HG02852 (cell line): Measurements from ENCODE around the gene TBC1D22A.

Experiments
- ATAC-seq: cut with Tn5 transposase; IDR thresholded peaks from one replicate; pipeline ENCODE4 v1.9.1; 2021; ENCODE audit warnings: mild to moderate bottlenecking, moderate library complexity; ENCODE audit not compliant: unreplicated experiment

TBC1D22A gene

DNA sequence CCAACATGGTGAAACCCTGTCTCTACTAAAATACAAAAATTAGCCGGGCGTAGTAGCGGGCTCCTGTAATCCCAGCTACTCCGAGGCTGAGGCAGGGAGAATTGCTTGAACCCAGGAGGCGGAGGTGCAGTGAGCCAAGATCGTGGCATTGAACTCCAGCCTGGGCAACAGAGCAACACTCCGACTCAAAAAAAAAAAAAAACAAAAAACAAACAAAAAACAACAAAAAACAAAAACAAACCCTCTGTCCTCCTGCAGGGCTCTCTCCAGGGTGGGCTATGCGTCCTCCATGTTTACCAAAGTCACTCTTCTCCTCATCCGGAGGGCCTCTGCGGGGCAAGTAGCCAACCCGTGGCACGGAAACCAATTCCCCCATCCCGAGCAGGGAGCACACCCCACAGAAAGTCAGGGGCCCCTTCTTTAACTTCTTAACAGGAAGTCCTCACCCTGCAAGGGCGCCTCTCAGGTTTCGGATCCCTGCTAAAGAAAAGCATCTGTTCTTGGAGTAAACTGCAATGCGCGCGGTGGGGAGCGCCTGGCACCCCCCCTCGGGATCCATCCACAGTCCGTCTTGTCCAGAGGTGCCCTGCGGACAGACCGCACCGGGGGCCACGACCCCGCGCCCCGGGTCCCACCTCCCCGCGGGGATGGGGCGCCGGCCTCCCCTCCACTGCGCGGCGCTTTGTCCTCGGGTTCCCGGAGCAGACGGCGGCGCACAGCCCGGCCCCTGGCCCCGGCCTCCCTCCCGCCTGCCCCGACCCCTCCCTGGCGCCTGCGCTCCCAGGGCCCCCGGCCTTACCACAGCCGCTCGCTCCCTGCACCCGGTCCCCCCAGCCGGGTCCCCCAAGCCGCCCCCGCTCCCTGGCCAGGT is 25.1 kb upstream of the TBC1D22A start:
- peak; percentile 43 for ATAC-seq

DNA sequence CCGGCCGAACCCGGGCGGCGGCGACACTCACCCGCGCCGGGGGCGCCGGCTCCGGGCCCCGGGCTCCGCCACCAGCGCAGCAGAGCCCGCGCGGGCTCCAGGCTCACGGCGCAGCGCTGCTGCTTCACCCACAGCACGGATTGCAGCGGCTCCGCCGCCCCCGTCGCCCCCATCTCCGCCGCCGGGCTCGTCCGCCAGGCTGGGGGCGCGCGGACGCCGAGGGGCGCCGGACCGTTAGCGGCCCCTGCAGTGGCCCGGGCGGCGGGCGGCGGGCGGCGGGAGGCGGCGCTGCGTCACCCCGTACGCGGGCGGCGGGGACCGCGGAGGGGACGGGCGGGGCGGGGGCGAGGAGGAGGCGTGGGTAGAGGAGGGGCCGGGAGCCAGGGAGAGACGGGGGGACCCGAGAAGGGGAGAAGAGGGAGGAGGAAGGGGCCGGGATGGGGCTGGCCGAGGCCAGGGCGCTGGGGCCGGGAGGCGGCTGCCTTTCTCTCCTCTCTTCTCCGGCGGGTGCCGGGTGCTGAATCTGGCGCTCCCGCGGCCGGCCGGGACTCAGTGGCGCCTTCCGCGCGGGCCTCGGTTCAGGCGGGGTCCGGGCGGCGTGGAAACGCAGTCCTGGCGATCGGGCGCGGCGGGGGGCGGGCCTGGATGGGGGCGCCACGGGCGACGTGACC is 24.3 kb upstream of the TBC1D22A start, which contains the start of gene CERK:
TSS of gene CERK (minus strand) at position 277 of the 671 bp plus-strand sequence. CDS start at position 173, 104 bp downstream.
- ATAC-seq = peak; percentile 34

DNA sequence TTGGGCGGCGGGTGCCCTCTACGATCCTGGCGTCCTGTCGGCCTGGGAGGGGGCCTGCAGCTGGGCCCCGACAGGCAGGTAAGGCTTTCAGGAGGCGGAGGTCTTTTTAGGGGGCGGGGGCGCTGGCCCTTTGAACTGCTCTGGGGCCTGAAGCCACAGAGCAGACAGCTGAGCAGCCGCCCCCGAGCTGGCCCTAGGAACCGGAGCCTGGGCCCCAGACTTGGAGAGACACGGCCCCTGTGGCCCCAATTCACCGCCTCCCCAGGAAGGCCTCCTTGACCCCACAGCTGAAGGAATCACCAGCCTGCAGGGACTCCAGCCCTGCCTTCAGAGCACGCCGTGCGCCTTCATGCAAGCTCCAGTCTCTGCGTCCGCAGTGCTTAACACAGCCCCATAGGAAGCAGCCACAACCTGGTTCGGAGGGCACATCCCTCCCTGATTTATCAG is 23.8 kb upstream of the TBC1D22A start:
- ATAC-seq = no peak

DNA sequence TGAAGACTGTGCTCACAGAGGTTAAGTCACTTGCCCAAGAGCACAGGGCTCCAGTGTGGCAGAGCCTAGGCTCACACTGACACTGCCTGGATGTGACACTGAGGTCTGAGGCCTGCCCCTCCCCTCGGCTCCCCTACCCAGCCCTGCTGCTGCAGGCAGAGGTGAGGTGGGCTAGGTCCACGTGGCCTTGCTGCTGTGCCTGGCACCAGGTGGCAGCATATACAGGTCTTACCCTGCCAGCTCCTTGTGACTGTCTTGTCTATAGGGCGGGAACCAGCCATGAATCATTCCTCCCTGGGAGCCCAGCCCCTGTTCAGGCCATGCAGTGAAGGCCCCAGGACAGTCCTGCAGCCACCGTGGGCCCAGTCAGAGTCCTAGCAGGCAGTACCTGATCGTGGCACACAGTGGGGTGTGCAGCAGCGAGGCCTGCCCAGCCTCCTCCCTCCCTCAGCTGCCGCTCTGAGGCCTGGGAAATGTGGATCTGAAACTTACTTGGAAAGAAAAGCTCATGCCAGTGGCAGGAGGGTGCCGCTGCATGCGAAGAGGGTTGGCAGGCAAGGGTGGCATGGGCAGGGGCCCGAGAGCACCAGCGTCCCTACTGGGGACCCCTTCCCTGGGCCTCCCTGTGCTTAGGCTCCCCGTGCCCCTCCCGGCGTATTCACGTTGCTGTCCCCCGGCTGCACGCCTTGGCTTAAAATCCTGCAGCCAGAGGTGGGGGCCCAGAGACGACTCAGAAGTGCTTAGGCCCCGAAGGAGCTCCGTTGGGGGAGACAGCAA is 23.2 kb upstream of the TBC1D22A start:
- ATAC-seq = no peak

DNA sequence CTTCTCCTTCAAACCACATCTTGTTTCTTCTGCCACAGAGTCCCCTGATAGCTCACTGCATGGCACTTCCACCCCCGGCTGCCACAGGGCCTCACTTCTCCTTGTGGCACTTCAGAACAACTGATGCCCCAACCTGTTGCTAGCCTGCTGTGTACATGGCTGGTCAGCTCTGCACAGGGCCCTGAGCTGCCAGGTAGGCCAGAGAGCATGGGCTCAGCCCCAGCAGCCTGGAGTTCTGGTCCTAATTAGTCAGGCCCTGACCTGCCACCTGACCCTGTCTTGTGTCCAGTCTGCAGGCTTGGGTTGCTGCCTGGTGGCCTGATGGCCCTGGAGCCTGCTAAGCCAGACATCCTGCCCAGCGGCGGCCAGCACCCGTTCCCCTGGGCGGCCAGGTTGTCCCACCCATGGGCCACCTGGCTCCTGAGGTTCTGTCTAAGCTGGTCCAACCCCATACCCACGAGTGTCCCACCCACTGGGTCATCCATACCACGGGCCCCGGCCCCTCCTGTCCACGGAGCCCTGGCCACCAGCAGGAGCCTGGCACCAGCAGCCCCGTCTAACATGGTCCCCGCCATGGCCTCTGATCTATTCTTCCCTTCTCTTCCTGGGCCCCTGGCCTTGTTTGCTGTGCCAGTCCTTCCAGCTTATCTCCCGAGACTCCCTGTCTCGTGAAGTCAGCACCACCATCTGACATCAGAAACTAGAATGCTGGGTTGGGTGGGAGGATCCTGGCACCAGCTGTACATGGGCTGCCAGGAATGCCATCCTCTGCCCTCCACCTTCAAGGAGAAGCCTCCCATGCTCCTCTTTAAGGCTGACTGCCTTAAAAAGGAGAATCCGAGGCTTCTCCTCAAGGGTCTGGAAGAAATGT is 21.3 kb upstream of the TBC1D22A start:
- ATAC-seq = no peak

DNA sequence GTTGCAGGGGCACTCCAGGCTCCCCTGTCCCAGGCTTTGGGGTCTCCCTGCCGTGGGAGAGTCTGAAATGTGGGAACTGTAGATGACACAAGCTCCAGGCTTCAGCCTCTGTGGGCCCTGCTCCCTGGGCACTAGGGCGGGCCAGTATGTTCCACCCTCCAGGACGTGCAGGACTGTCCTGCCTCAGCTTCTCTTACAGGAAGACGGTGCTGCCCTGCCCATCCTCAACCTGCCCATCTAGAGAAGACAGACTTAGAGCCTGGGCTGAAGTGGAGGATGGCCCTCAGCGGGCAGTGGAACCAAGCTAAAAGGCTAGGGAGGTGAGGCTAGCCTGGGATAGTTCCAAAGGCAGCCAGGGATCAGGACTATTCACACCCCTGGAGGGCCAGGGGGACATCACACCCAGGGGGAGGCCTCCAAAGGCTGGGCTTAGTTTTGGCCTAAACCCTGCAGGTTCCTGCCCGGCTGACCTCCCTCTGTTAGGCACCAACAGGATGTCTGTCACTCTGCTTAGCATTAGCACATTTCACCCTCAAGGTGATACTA is 20.4 kb upstream of the TBC1D22A start:
- ATAC-seq = no peak

DNA sequence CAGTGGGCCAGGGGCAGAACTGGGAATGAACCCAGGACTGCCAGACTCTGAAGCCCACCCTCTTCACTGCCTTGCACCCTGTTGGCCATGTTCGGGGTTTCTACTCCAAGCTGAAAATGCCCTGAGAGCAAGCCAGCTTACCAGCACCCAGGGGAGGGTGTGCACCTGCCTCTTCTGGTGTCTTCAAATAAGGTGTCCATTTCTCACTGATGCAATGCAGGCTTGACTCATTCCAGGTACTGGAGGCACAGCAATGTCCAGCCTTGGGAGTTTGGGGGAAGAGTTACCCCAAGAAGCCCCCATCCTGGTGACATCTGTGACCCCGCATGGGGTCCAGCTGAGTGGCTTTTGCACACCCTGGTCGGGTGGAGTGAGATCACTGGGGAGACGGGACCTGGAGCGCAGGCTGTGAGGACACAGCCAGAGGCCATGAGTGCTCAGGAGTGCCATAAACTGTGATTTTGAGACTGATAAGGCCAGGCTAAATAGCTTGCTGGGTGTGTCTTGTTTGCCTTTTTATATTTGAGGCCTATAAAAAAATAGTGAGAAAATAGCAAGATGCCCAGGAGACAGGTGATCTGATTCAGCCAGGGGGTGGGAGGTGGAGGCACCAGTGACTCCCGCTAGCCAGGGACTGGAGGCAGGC is 19.8 kb upstream of the TBC1D22A start:
- no peak for ATAC-seq

DNA sequence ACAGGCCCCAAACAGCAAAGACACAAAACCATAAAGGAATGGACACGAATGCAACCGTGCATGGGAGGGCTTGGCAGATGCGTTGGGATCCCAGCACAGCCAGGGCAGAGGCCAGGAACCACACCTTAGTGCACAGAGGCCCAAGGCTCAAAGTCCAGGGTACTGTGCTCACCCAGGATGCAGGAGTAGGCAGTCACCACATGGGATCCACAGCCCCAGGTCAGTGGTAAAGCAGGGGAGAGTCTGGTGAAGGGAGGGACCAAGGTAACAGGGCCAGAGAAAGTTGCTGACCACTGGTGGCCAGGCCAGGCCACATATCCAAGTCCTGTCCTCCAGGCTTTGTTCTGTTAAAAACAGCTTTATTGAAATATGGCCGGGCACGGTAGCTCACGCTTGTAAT is 17.9 kb upstream of the TBC1D22A start:
- ATAC-seq = no peak

DNA sequence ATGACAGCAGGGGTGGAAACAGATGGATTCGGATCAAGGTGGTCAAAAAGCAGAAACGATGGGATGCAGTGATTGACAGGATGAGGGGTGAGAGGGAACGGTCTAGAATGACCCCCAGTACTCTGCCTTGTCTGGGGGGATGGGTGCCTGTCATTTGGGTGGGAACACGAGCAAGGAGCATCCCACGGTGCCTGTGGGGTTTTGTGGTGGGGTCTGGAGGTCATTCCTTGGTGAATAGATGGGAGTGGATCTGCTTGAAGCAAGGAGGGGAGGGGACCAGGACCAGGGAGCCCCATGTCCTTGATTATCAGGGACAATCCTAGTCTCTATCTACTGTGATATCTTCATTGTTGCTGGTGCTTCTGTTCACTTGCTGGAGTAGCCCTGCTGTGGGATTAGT is 16.3 kb upstream of the TBC1D22A start:
- no peak for ATAC-seq

DNA sequence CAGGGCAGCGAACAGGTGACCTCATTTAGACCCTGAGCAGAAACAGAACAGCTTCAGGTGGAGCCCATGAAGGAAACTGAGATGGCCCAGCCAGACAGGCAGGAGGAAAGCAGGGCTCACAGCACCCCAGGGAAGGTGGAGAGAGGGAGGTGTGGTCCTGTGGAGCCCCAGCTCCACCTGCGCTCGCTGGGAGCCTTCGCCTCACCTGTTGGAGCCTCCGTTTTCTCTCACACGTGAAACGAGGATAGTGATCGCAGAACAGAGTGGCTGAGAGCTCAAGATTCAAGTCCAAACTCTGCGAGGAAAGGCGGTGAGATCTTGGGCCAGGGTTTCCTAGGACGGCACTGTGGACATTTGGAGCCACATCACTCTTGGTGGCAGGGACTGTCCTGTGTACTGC is 15.8 kb upstream of the TBC1D22A start:
- no peak for ATAC-seq

DNA sequence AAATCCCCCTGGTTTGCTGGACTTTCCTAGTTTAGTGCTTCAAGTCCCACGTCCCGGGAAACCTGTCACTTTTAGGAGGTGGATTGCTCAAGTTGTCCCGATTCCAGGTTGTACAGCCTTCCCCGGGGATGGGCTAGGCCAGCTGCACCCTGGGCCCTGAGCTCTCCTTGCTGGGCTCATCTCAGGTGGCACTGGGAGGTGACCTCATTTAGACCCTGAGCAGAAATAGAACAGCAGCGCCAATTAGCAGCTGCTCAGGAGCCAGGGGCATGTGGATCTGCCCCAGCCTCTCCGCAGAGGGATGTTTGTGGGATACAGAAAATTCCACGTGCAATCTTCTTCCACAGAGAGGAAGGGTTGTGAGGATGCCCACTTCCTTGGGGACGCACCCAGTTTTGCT is 14.8 kb upstream of the TBC1D22A start:
- no peak for ATAC-seq

DNA sequence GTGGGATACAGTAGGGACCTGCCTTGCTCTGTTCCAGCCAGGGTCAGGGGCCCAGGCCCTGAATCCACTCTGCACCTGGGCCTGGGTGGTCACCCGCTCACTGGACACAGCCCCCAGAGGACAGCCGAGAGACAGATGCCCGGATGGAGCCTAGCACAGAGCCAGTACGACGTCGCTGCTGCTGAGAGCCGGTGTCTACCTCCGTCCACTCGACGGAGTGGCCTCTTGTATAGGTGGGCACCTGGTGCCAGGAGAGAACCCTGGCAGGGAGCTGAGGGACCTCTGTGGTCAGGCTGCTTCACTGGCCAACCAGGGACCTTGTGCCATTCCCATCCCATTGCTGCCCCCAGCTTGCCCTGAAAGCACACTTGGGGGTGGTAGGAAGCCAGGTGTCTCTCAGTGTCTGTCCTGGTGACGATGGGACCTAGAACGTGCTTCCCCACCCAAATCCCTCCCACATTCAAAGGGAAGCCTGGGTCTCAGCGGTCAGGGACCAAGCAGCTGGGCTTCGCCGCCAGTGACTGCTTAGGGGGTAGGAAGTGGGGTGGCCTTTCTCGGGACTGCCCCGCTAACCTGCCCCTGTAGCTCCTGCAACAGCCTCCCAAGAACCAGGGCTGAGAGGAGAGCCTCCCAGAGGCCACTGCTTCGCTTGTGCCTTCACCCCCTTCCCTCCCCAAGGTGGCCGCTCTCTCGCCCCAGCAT is 14.1 kb upstream of the TBC1D22A start:
- ATAC-seq = no peak

DNA sequence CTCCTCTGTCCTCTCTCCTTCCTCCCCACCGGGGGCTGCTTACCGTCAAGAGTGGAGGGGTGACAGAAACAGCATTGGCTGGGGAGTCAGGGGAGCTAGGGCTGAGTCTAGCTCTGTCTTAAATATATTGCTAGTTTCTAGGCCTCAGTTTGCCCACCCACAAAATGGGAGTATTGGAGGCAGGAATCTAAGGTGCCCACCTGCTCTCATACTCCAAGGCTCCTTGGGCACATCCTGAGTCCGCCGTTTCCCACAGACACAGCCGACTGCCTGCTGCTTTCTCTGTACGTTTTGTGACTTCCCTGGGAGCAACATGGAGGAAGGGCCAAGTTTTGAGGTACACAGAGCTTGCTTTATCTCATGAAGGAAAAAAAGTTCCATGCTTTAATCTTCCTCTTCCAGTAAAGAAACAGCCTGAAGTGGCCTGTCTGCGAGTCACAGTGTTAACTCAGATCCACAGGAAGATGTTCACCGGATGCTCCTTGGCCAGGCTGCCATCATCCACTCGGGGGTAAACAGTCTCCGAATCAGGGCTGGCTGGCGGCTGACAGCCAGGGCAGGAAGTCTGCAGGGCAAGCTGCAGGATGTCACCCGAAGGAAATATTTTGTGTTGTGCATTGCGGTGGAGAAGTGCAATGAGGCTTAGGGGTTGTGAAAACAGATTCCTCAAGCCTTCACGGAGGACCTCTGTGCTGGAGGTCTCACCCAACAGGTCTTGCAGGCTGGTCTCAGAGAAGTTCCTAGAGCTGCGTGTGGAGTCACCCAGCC is 13.4 kb upstream of the TBC1D22A start:
- no peak for ATAC-seq

DNA sequence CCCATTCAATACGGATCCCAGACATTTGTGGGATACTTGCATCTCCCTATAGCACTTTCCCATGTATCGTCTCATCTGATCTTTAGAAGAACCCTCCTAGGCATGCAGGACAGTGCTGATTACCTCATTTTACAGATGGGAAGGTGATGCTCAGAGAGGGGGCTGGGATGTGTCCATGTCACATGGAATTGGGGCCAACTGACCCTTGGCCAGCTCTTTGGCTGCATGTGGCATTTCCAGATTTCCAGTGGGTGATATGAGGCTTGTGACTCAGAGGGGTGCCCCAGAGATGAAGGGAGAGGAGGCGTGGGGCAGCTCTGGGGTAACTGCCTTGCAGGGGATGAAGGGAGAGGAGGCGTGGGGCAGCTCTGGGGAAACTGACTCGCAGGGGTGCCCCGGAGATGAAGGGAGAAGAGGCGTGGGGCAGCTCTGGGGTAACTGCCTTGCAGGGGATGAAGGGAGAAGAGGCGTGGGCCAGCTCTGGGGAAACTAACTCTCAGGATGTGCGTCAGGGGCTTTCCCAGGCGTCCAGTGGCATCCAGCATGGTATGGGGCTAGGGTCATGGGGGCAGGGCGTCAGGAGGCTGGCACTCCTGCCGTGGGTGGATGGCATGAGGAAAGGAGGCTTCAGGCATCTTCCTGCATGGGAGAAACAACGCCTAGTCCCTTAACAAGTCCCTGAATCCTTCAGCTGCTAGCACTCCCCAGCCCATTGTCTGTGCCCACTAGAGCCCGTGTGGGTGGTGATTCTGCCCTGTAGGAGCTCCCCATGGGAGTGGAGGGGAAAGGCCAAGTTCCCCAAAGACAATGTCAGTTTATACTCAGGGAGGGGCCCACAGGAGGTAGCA is 12.5 kb upstream of the TBC1D22A start:
- ATAC-seq = no peak

DNA sequence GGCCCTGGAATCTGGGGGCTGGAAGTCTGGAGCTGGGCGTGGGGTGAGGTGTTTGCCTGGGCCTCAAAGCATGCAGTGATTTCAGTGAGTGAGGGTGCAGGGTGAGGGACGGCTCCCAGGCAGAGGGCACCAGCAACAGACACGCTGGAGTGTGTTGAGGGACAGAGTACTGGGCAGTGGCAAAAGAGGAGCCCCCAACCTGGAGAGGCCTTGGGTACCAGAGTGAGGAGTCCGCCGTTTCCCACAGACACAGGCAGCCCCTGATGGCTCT is 12.0 kb upstream of the TBC1D22A start:
- ATAC-seq = no peak

DNA sequence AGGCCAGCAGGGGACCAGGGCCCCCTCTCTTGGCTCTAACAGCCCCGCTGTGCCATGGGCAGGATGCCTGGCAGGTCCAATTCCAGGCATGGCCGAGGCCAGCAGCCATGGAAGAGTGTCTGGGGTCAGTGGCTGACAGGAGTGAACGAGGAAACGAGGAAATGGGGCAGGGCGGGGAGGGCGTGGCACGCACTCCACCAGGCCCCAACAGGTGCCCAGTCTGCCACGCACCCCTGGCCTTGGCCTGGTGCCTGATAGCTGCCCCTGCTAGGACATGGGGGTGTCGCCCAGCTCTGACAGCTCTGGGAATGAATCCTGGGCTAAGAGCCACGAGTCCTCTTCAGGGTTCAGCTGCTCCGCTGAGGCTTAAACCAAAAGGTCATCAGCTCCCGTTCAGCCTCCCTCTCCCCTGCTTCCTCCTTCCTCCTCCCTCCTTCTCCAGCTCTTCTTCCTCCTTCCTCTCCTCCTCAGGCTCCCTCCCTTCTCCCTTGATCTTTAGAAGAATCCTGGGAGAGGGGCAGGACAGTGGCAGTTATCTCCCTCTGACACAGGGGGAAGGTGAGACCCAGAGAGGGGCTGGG is 11.5 kb upstream of the TBC1D22A start:
- ATAC-seq = no peak

DNA sequence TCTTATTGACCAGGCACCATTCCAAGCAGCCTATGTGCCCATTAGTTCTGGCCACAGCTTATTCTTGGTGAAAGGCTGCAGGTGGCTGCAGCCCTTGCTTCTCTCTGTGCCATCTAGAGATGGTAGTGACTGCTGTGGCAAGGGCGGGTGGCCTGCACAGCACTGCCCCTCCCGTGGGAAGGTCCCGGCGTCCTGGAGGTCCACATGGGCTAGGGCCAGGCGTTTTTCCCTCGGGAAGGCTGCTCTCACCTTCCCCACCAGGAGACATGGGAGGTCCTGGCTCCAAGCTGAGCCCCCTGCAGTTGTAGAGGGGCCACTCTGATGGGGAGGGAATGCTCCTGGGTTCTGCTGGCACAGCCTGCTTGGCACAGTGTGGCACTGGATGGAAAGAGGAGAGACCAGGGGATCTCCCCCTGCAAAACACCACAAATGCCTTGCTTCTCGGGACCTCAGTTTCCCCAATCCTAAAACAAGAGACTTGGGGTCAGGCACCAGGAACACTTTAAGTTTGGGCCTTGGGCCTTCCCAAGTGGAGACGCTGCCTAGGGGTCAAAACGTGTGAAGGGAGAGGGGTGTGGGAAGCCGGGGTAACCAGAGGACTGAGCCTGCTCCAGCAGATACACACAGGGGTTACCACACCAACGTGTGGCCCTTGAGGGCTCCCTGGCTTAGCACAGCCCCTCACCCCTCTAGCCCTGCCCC is 10.0 kb upstream of the TBC1D22A start:
- ATAC-seq = no peak
